ENCODE results near the gene PSD.
A peak's percentile ranks its signal among the peaks of the same experiment; 100 is the strongest.
"Not testable (repeated sequence)": the region's sequence is repeated elsewhere in the genome, so short reads cannot be mapped to it uniquely, and the experiment has no call there.

Gene PSD

GRCh38 chr10:102418622-102419268 is at the start of gene PSD:
PSD (minus strand) TSS chr10:102418785; CDS start chr10:102417038, 1,747 bp downstream.
- no peak for DNase-seq (ENCODE audit: low spot score)

- no peak for DNase-seq (ENCODE audit: low spot score)
Measured at GRCh38 chr10:102467971-102468438, 49.4 kb upstream of the PSD start.

GRCh38 chr10:102467318-102467717 is 48.7 kb upstream of the PSD start:
- no peak for DNase-seq (ENCODE audit: low spot score)

- no peak for DNase-seq (ENCODE audit: low spot score)
Measured at GRCh38 chr10:102465466-102465865, 46.9 kb upstream of the PSD start.

- DNase-seq (ENCODE audit: low spot score) = no peak
Measured at GRCh38 chr10:102463983-102464382, 45.4 kb upstream of the PSD start.

GRCh38 chr10:102462512-102463054 is 44.0 kb upstream of the PSD start:
- no peak for DNase-seq (ENCODE audit: low spot score)

- peak; percentile 90 for DNase-seq (ENCODE audit: low spot score)
Measured at GRCh38 chr10:102461187-102462054, 42.8 kb upstream of the PSD start.

- no peak for DNase-seq (ENCODE audit: low spot score)
Measured at GRCh38 chr10:102460836-102461186, 42.2 kb upstream of the PSD start.

GRCh38 chr10:102458656-102459055 is 40.1 kb upstream of the PSD start:
- DNase-seq (ENCODE audit: low spot score) = no peak

- DNase-seq (ENCODE audit: low spot score) = no peak
Measured at GRCh38 chr10:102457591-102458150, 39.1 kb upstream of the PSD start.

- no peak for DNase-seq (ENCODE audit: low spot score)
Measured at GRCh38 chr10:102455893-102456471, 37.4 kb upstream of the PSD start.

GRCh38 chr10:102454662-102455487 is 36.3 kb upstream of the PSD start:
- DNase-seq (ENCODE audit: low spot score) = not testable (repeated sequence)

- DNase-seq (ENCODE audit: low spot score) = no peak
Measured at GRCh38 chr10:102453502-102453901, 34.9 kb upstream of the PSD start.

- DNase-seq (ENCODE audit: low spot score) = peak; percentile 27
Measured at GRCh38 chr10:102452672-102453340, 34.2 kb upstream of the PSD start.

GRCh38 chr10:102451105-102451969 is 32.8 kb upstream of the PSD start, which contains the start of gene C10orf95:
C10orf95 (minus strand) TSS chr10:102451543; CDS start chr10:102451093, 450 bp downstream.
- no peak for DNase-seq (ENCODE audit: low spot score)

- peak; percentile 61 for DNase-seq (ENCODE audit: low spot score)
Measured at GRCh38 chr10:102450374-102451104, 32.0 kb upstream of the PSD start.

GRCh38 chr10:102450124-102450373 is 31.5 kb upstream of the PSD start:
- DNase-seq (ENCODE audit: low spot score) = no peak

- DNase-seq (ENCODE audit: low spot score) = peak; percentile 83
Measured at GRCh38 chr10:102449321-102450123, 30.9 kb upstream of the PSD start.

Measured in hematopoietic multipotent progenitor cell treated with erythropoietin and hydrocortisone succinate and interleukin-3 and kit ligand, for 17 days (in vitro differentiated cells).